Panc1 (cell line): Measurements from ENCODE around the gene UCN3. TPM values are rescaled to one million over a fixed set of nuclear protein-coding genes. Genes with fewer than 3 reads are reported as not detected.

ENCODE experiments used
- ATAC-seq: fragments of 200-7000 bp; cut with Tn5 transposase; 2 replicates; pipeline ENCODE4 v1.9.1; 2020; ENCODE audit warnings: mild to moderate bottlenecking, moderate library complexity
- BruUV-seq: library from RNA; stranded (reverse); fragments of 400-500 nt; replicated peaks from 2 replicates; lab custom pipeline; 2021; lab: Mats Ljungman, UMichigan
- CTCF ChIA-PET: fragments of 300-600 bp; sonication (Branson Sonifier 250); formaldehyde crosslinking; loops from one replicate; lab custom pipeline; 2022; ENCODE audit warnings: antibody characterized with exemption; lab: Charles Lee
- POLR2A ChIA-PET: fragments of 300-600 bp; sonication (Branson Sonifier 250); formaldehyde crosslinking; loops from one replicate; lab custom pipeline; 2022; ENCODE audit warnings: antibody characterized with exemption; lab: Charles Lee
- DNase-seq: peaks from one replicate; pipeline ENCODE4 v3.0.0-alpha.2; 2010; ENCODE audit warnings: low read depth, low spot score
- H3K27ac ChIP-seq: 2 replicates; pipeline ENCODE4 v1.5.1; 2011; ENCODE audit warnings: mild to moderate bottlenecking, low read length, inconsistent platforms
- H3K27me3 ChIP-seq: fragments of 200-500 bp; sonication (Bioruptor generic); 2 replicates; pipeline ENCODE4 v1.6.0; 2014; ENCODE audit warnings: low read length, inconsistent platforms; ENCODE audit not compliant: control insufficient read depth, insufficient read depth
- H3K36me3 ChIP-seq: fragments of 200-500 bp; sonication (Bioruptor generic); 2 replicates; pipeline ENCODE4 v1.5.1; 2014; ENCODE audit warnings: inconsistent platforms, mild to moderate bottlenecking, low read length, moderate library complexity; ENCODE audit not compliant: control insufficient read depth, insufficient read depth
- H3K4me1 ChIP-seq: 2 replicates; pipeline ENCODE4 v1.5.1; 2011; ENCODE audit warnings: inconsistent platforms, mild to moderate bottlenecking, low read length, moderate library complexity; ENCODE audit not compliant: control insufficient read depth, insufficient read depth
- H3K4me3 ChIP-seq, 2 experiments: 2 replicates each; pipeline ENCODE4 v1.5.1; 2011 to 2012; ENCODE audit warnings: low read depth in 2 of 2, low read length in 2 of 2, mild to moderate bottlenecking in 2 of 2, inconsistent platforms in 1 of 2, moderate library complexity in 1 of 2
- H3K9me3 ChIP-seq: fragments of 200-500 bp; sonication (Bioruptor generic); 2 replicates; pipeline ENCODE4 v1.5.1; 2014; ENCODE audit warnings: low read depth, mild to moderate bottlenecking, inconsistent platforms, low read length, moderate library complexity; ENCODE audit not compliant: control insufficient read depth, insufficient read depth
- POLR2AphosphoS5 ChIP-seq: IDR thresholded peaks from 2 replicates; pipeline ENCODE4 v1.6.1; 2012; ENCODE audit warnings: mild to moderate bottlenecking, low read depth, low read length, moderate library complexity
- SIN3A ChIP-seq: IDR thresholded peaks from 2 replicates; pipeline ENCODE4 v1.6.1; 2012; ENCODE audit warnings: low read depth, mild to moderate bottlenecking, low read length, moderate library complexity, borderline replicate concordance; ENCODE audit not compliant: insufficient read depth
- TCF7L2 ChIP-seq: IDR thresholded peaks from 2 replicates; pipeline ENCODE4 v1.6.1; 2011; ENCODE audit warnings: mild to moderate bottlenecking, low read depth, low read length, inconsistent platforms
- in situ Hi-C: cut with HindIII; loops from 2 replicates; pipeline ENCODE4 v1.10.0; 2016; ENCODE audit warnings: low sequenced_read_pairs, low pct_unique_long_range_greater_than_20kb
- intact Hi-C: fragments of 100-400 bp; cut with micrococcal nuclease; formaldehyde crosslinking; loops from one replicate; pipeline ENCODE4 v1.10.0; 2022; ENCODE audit not compliant: unreplicated experiment
- total RNA-seq: library from RNA; stranded (reverse); gene quantifications from one replicate; pipeline ENCODE4 v1.2.1, GENCODE V29; 2021; ENCODE audit not compliant: unreplicated experiment
- TF ChIP-seq, protein P1 (sequence below), 2 experiments: IDR thresholded peaks; 2 replicates each; pipeline ENCODE4 v1.6.1; 2011 to 2012; ENCODE audit warnings: low read depth in 2 of 2, control low read depth in 1 of 2, low read length in 1 of 2, mild to moderate bottlenecking in 1 of 2, moderate library complexity in 1 of 2; ENCODE audit not compliant: insufficient read depth in 1 of 2
- TF ChIP-seq, protein P2 (sequence below): fragments of 450-650 bp; IDR thresholded peaks from 2 replicates; pipeline ENCODE4 v1.5.1; 2017; ENCODE audit warnings: mild to moderate bottlenecking

UCN3 gene
- total RNA-seq, 1 experiment from 2014 or later, result not detected

DNA sequence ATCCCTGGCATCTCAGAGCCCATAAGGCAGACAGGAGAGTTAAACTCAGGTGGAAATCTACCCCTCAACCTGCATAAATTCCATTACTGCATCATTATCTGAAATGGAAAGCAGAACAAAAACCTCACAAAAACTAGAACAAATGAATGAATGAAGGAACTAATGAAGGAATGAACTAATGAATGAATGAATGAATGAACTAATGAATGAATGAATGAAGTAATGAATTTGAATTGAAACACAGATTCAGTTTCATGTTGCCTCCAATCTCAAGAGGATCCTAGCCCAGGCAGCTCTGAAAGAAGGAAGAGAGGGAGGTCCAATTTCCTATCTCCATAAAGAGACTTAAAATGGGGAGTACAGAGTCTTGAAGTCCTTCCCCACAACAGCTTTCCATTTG is 1.9 kb upstream of the UCN3 start:
- BruUV-seq, result no TSS peak
- Histone ChIP-seq H3K36me3 (no peaks in the 10 kb centered on the region), H3K4me1 (no peaks in the 10 kb centered on the region), H3K9me3 (no peaks in the 10 kb centered on the region), H3K27me3 (no peaks in the 10 kb centered on the region; the same call in 1 of the 2 replicates), H3K4me3 (no peak overlapping the region), H3K27ac (no peak overlapping the region)
- ChIA-PET CTCF (no interaction called here), POLR2A (no interaction called here)
- ATAC-seq (no peak), DNase-seq (no peak)
- TF ChIP-seq, protein P1, sequence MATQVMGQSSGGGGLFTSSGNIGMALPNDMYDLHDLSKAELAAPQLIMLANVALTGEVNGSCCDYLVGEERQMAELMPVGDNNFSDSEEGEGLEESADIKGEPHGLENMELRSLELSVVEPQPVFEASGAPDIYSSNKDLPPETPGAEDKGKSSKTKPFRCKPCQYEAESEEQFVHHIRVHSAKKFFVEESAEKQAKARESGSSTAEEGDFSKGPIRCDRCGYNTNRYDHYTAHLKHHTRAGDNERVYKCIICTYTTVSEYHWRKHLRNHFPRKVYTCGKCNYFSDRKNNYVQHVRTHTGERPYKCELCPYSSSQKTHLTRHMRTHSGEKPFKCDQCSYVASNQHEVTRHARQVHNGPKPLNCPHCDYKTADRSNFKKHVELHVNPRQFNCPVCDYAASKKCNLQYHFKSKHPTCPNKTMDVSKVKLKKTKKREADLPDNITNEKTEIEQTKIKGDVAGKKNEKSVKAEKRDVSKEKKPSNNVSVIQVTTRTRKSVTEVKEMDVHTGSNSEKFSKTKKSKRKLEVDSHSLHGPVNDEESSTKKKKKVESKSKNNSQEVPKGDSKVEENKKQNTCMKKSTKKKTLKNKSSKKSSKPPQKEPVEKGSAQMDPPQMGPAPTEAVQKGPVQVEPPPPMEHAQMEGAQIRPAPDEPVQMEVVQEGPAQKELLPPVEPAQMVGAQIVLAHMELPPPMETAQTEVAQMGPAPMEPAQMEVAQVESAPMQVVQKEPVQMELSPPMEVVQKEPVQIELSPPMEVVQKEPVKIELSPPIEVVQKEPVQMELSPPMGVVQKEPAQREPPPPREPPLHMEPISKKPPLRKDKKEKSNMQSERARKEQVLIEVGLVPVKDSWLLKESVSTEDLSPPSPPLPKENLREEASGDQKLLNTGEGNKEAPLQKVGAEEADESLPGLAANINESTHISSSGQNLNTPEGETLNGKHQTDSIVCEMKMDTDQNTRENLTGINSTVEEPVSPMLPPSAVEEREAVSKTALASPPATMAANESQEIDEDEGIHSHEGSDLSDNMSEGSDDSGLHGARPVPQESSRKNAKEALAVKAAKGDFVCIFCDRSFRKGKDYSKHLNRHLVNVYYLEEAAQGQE (IDR thresholded peaks at IDR 0.05; ENCODE audit: insufficient read depth in 1 of 2, low read depth in 2 of 2, low read length in 1 of 2), result no peak
- TF ChIP-seq TCF7L2 (no peak), SIN3A (no peak), POLR2AphosphoS5 (no peak)
- TF ChIP-seq, protein P2, sequence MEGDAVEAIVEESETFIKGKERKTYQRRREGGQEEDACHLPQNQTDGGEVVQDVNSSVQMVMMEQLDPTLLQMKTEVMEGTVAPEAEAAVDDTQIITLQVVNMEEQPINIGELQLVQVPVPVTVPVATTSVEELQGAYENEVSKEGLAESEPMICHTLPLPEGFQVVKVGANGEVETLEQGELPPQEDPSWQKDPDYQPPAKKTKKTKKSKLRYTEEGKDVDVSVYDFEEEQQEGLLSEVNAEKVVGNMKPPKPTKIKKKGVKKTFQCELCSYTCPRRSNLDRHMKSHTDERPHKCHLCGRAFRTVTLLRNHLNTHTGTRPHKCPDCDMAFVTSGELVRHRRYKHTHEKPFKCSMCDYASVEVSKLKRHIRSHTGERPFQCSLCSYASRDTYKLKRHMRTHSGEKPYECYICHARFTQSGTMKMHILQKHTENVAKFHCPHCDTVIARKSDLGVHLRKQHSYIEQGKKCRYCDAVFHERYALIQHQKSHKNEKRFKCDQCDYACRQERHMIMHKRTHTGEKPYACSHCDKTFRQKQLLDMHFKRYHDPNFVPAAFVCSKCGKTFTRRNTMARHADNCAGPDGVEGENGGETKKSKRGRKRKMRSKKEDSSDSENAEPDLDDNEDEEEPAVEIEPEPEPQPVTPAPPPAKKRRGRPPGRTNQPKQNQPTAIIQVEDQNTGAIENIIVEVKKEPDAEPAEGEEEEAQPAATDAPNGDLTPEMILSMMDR, result no peak
- in situ Hi-C loops (no loop called here), intact Hi-C loops (no loop called here)

DNA sequence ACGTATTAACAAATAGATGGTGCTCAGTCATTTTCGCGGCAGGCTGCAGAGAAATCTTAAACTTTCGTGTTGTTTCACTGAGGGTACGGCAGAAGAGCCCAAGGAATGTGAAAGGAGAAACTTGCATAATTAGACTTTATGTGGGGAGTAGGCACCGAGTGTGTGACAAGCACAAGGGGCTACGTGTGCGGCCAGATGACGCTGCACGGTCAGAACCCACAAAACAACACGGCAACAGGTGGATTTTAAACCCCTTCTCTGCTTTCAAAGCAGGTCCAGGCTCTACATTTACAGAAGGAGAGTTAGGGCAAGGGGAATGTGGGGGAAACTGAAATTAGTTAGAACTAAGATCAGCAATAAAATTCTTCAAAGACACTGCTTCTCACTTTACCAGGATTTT is 392 bp upstream of the UCN3 start:
- Histone ChIP-seq H3K36me3 (no peaks in the 10 kb centered on the region), H3K27ac (no peak overlapping the region), H3K4me1 (no peaks in the 10 kb centered on the region), H3K9me3 (no peaks in the 10 kb centered on the region), H3K27me3 (no peaks in the 10 kb centered on the region; the same call in 1 of the 2 replicates), H3K4me3 (no peak overlapping the region)
- intact Hi-C loops (no loop called here), in situ Hi-C loops (no loop called here)
- POLR2A ChIA-PET, result no interaction called here
- CTCF ChIA-PET, result no interaction called here
- ATAC-seq (no peak), DNase-seq (no peak)
- TF ChIP-seq SIN3A, result no peak
- TF ChIP-seq, protein P1 (IDR thresholded peaks at IDR 0.05; ENCODE audit: insufficient read depth in 1 of 2, low read depth in 2 of 2, low read length in 1 of 2), result no peak
- no TSS peak for BruUV-seq
